SK-N-SH (cell line): ENCODE measurements around the gene STC2. TPM values are rescaled to one million over a fixed set of nuclear protein-coding genes. Genes with fewer than 3 reads are reported as not detected.

Experiments used
- CTCF ChIA-PET: fragments of 300-600, 350-600 bp; formaldehyde crosslinking; extraction: SDS; loops from one replicate; lab custom pipeline; 2021; lab: Yijun Ruan, JAX
- POLR2A ChIA-PET: fragments of 350-600 bp; sonication (Branson Sonifier 250); formaldehyde crosslinking; extraction: SDS; loops from one replicate; lab custom pipeline; 2020; ENCODE audit warnings: antibody characterized with exemption, inconsistent platforms; lab: Yijun Ruan, JAX
- DNase-seq: peaks from one replicate; pipeline ENCODE4 v3.0.0; 2012
- H2AFZ ChIP-seq: fragments of 200-600 bp; sonication (generic); 2 replicates; pipeline ENCODE4 v1.8.1; 2016; ENCODE audit warnings: antibody characterized with exemption, mild to moderate bottlenecking, low read depth
- H3F3A ChIP-seq: fragments of 200-600 bp; sonication (generic); replicated peaks from 2 replicates; pipeline ENCODE3; 2016; ENCODE audit warnings: antibody characterized with exemption, mild to moderate bottlenecking; ENCODE audit not compliant: insufficient read depth
- H3K27ac ChIP-seq, 2 experiments: fragments of 200-500 bp in 1 of 2; fragments of 200-600 bp in 1 of 2; sonication (Bioruptor generic) in 1 of 2; sonication (generic), shearing (Covaris generic) in 1 of 2; 2 replicates each; pipeline versions ENCODE4 v1.5.1 to v1.6.1; 2014 to 2016; ENCODE audit warnings: low read depth in 2 of 2, inconsistent platforms in 1 of 2, low read length in 1 of 2, mild to moderate bottlenecking in 1 of 2, mixed read lengths in 1 of 2
- H3K27me3 ChIP-seq: fragments of 200-600 bp; sonication (generic), shearing (Covaris generic); 2 replicates; pipeline ENCODE4 v1.6.1; 2016; ENCODE audit warnings: mixed run types; ENCODE audit not compliant: insufficient read depth
- H3K36me3 ChIP-seq, 2 experiments: fragments of 200-500 bp in 1 of 2; fragments of 200-600 bp in 1 of 2; sonication (Bioruptor generic) in 1 of 2; sonication (generic) in 1 of 2; replicated peaks in 1 of 2; 2 replicates each; pipeline versions ENCODE3 to v1.5.1; 2014 to 2016; ENCODE audit warnings: low read length in 1 of 2, mild to moderate bottlenecking in 1 of 2; ENCODE audit not compliant: insufficient read depth in 2 of 2, control insufficient read depth in 1 of 2
- H3K4me1 ChIP-seq, 2 experiments: fragments of 200-500 bp in 1 of 2; fragments of 200-600 bp in 1 of 2; sonication (Bioruptor generic) in 1 of 2; sonication (generic), shearing (Covaris generic) in 1 of 2; 2 replicates each; pipeline versions ENCODE4 v1.5.1 to v1.6.1; 2014 to 2016; ENCODE audit warnings: low read depth in 1 of 2, low read length in 1 of 2, mixed run types in 1 of 2; ENCODE audit not compliant: insufficient read depth in 2 of 2, control insufficient read depth in 1 of 2
- H3K4me2 ChIP-seq: fragments of 200-600 bp; sonication (generic), shearing (Covaris generic); 2 replicates; pipeline ENCODE4 v1.6.1; 2017; ENCODE audit warnings: mixed run types
- H3K4me3 ChIP-seq, 2 experiments: fragments of 200-500 bp in 1 of 2; fragments of 200-600 bp in 1 of 2; sonication (Bioruptor generic) in 1 of 2; sonication (generic), shearing (Covaris generic) in 1 of 2; 2 replicates each; pipeline versions ENCODE4 v1.5.1 to v1.8.1; 2014 to 2016; ENCODE audit warnings: low read depth in 2 of 2, inconsistent platforms in 1 of 2, low read length in 1 of 2, mild to moderate bottlenecking in 1 of 2, mixed read lengths in 1 of 2, moderate library complexity in 1 of 2
- H3K79me2 ChIP-seq: fragments of 200-600 bp; sonication (generic); 2 replicates; pipeline ENCODE4 v1.8.1; 2017; ENCODE audit warnings: mild to moderate bottlenecking; ENCODE audit not compliant: insufficient read depth
- H3K9ac ChIP-seq: fragments of 200-600 bp; sonication (generic); 2 replicates; pipeline ENCODE4 v1.6.1; 2017; ENCODE audit warnings: mixed run types
- H3K9me2 ChIP-seq: fragments of 200-600 bp; sonication (generic); 2 replicates; pipeline ENCODE4 v1.6.1; 2017; ENCODE audit warnings: mixed run types
- H3K9me3 ChIP-seq: fragments of 200-600 bp; sonication (generic); 2 replicates; pipeline ENCODE4 v1.6.1; 2017; ENCODE audit warnings: mixed run types, mild to moderate bottlenecking, moderate library complexity
- H4K20me1 ChIP-seq: fragments of 200-600 bp; sonication (generic); 2 replicates; pipeline ENCODE4 v1.6.1; 2017; ENCODE audit warnings: mild to moderate bottlenecking, mixed run types; ENCODE audit not compliant: insufficient read depth
- EP300 ChIP-seq, 2 experiments: IDR thresholded peaks; 2 replicates each; pipeline versions ENCODE4 v1.4.0 to v1.6.1; 2012; ENCODE audit warnings: borderline replicate concordance in 1 of 2, low read depth in 1 of 2, low read length in 1 of 2
- MEF2A ChIP-seq: IDR thresholded peaks from 2 replicates; pipeline ENCODE4 v1.4.0; 2012; ENCODE audit warnings: low read depth, borderline replicate concordance
- MXI1 ChIP-seq: IDR thresholded peaks from 2 replicates; pipeline ENCODE4 v1.6.1; 2012; ENCODE audit warnings: mild to moderate bottlenecking, low read depth, low read length, improper control_type of control experiment
- RAD21 ChIP-seq: IDR thresholded peaks from 2 replicates; pipeline ENCODE4 v1.6.1; 2012; ENCODE audit warnings: mild to moderate bottlenecking, low read length
- RXRA ChIP-seq: IDR thresholded peaks from 2 replicates; pipeline ENCODE4 v1.4.0; 2012; ENCODE audit warnings: low read depth, mild to moderate bottlenecking, borderline replicate concordance
- SIN3A ChIP-seq: IDR thresholded peaks from 2 replicates; pipeline ENCODE4 v1.6.1; 2012; ENCODE audit warnings: low read depth, mild to moderate bottlenecking, low read length, moderate library complexity, borderline replicate concordance
- TAF1 ChIP-seq: IDR thresholded peaks from 2 replicates; pipeline ENCODE4 v1.6.1; 2012; ENCODE audit warnings: low read depth, mild to moderate bottlenecking, low read length, moderate library complexity, borderline replicate concordance
- TCF12 ChIP-seq: IDR thresholded peaks from 2 replicates; pipeline ENCODE4 v1.4.0; 2012
- WGBS: methylation state at CpG from one replicate; pipeline ENCODE4 v1.1.6; 2017; ENCODE audit warnings: low lambda C conversion rate; 5-methylcytosine and 5-hydroxymethylcytosine counted together
- polyA plus RNA-seq, 3 experiments: library from polyadenylated mRNA; depleted of rRNA; stranded (reverse); fragments of >200 nt; gene quantifications; 2 replicates each; pipeline ENCODE4 v1.2.3, GENCODE V29; 2012
- TF ChIP-seq, protein P1 (sequence below): IDR thresholded peaks from 2 replicates; pipeline ENCODE4 v1.4.0; 2012; ENCODE audit warnings: low read depth, borderline replicate concordance
- TF ChIP-seq, protein P2 (sequence below): IDR thresholded peaks from 2 replicates; pipeline ENCODE4; 2012

The STC2 gene
- polyA plus RNA-seq, 1 of the 3 experiments (the other 2 are of a cell fraction), result 5.9 TPM

DNA sequence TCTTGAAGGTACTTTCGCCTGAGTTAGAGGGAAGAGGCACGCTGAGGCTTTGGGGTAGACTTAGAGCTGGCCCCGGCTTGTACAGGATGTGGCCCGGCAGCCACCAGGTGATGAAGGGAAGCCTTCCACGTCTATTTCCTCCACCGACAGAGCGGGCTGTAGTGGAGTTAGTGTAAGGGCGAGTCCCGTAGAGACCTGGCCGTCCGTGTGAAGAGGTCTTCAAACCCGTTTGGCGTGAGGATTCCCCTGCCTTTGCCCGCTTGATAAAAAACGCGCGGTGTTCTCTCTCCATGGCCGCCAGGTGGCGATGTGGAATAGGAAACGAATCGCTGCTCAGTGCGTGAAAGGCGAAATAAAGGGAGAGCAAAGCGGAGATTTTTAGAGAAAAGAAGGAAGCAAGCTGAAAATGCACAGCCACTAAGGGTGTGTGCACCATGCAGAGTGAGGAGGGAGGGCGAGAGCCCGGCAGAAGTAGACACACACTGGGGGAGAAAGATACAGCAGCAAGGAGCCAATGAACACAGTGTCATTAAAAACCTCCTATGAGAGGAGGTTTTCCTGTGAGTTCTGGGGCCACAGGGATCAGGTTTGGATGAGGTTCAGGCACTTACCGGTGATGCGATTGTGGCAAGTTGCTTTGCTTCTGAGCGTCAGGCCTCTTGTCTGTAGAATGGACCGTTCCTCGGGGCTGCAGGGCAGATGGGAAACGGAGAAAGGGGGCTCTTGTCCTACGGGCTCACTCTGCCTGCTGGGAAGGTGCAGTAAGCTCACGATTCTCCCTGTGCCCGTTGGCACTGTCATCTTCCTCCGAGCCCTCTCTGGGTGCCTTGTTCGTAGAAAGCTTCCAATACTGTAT lies 34.2 kb downstream of the STC2 start (continued):
- TF ChIP-seq, protein P1, sequence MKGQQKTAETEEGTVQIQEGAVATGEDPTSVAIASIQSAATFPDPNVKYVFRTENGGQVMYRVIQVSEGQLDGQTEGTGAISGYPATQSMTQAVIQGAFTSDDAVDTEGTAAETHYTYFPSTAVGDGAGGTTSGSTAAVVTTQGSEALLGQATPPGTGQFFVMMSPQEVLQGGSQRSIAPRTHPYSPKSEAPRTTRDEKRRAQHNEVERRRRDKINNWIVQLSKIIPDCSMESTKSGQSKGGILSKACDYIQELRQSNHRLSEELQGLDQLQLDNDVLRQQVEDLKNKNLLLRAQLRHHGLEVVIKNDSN, result no peak
- no peak for TF ChIP-seq SIN3A
- TF ChIP-seq, protein P2, sequence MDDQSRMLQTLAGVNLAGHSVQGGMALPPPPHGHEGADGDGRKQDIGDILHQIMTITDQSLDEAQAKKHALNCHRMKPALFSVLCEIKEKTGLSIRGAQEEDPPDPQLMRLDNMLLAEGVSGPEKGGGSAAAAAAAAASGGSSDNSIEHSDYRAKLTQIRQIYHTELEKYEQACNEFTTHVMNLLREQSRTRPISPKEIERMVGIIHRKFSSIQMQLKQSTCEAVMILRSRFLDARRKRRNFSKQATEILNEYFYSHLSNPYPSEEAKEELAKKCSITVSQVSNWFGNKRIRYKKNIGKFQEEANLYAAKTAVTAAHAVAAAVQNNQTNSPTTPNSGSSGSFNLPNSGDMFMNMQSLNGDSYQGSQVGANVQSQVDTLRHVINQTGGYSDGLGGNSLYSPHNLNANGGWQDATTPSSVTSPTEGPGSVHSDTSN, result no peak

DNA sequence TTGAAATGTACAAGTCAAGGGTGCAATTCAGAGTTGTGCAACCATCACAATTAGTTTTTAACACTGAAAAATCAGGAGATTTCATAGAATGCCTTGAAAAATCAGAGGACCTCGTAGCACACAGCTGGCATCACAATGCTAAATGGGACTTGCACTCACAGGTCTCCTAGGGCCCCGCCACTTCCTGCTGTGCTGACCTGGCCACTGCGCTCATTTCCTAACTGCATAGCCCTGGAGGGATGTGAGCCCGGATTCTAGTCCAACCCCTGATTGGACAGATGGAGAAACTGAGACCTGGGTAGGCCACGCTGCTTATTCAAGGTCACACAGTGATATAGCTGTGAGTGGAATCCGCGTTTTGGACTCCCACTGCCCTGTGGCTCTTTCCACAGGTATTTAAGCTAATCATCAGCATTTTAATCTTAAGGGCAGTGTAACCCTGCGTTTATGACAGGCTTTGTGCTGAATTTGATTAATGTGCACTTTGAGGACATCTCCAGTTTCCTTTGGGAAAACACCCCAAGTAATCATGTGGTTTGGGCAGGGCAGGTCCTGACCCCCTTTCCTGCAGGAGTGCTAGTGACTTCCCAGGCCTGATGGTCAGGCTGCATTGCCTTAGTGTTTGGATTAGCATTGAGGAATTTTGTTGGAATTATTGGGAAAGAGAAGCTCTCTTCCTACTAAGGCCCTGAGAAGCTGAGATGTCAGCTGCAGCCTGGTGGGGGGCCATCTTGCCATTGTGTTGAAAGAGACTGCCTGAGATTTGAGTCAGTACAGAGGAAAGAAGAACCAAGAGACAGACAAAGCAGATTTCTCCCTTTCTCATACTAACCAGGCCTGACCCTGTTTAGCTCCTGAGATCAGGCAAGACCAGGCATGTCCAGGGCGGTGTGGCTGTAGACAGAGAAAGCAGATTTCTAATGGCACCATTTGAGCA lies 36.2 kb downstream of the STC2 start:
- H3K9me2 ChIP-seq, result no peaks in the 10 kb centered on the region
- TF ChIP-seq RAD21, result no peak
- TF ChIP-seq, all 33 proteins: peak for 0
- no peak overlapping the region for H3K9ac ChIP-seq
- peak overlapping the region; percentile 48 for H2AFZ ChIP-seq
- DNase-seq, result no peak
- 0 out of 4 replicates have a peak overlapping the region, but pooled peaks of 1 of the 2 experiments have one; percentile 12 for H3K27ac ChIP-seq
- H3K4me2 ChIP-seq, result no peak overlapping the region
- no peaks in the 10 kb centered on the region for H4K20me1 ChIP-seq
- no peak overlapping the region for H3K4me3 ChIP-seq
- H3K36me3 ChIP-seq, result no peaks in the 10 kb centered on the region
- peaks cover 0 to 32% of the 10 kb centered on the region in 2 experiments; a peak in 3 of 4 replicates for H3K4me1 ChIP-seq
- POLR2A ChIA-PET, result interaction anchor here (1.0 to 1.7 kb wide), 2 partner anchors 35 to 37 kb away, joined by 3 to 6 read pairs; partner anchors contain the start of gene STC2
- peaks cover 6% of the 10 kb centered on the region; the same call in 1 of the 2 replicates for H3K27me3 ChIP-seq
- no peaks in the 10 kb centered on the region for H3K79me2 ChIP-seq
- no peaks in the 10 kb centered on the region for H3K9me3 ChIP-seq
- H3F3A ChIP-seq, result peaks cover 5% of the 10 kb centered on the region
- 74% methylated on average over 8 of the region's 9 CpGs for WGBS
- CTCF ChIA-PET, result interaction anchor here (0.7 to 19.2 kb wide), 8 partner anchors 10 to 313 kb away, joined by 3 to 503 read pairs (median 14); partner anchors contain the start of genes ATP6V0E1 and STC2

DNA sequence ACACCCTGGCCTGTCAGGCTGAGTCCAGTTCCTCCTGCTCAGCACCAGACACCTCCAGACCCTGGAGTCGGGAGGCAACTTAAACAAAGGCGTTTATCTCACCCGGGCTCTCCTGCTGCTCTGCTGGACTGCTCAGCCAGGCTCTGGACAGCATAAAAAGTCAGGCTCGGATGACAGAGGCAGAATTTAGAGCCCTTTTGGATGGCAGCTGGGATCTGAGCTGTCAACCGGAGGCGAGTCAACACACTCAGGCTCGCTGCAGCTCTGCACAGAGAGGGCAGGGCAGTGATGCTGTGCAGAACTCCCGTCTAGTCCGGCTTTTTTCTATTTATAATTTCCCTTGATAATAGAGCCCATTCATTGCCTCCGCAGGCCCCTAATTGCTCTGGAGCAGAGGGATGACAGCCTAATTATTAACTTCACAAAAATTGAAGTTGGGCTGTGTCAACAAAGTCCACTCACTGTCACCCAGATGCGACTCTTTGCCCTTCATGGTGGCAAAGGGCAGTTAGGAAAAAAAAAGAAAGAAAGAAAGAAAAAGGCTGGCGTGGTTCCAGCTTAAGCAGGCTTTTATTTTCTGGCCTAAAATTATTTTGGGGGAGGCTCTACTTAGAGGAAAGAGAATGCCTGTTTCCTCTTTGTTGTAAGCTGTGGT lies 37.6 kb downstream of the STC2 start:
- Histone ChIP-seq H3F3A (peaks cover 5% of the 10 kb centered on the region), H2AFZ (no peak overlapping the region), H3K79me2 (no peaks in the 10 kb centered on the region), H3K27me3 (peaks cover 12% of the 10 kb centered on the region; the same call in 1 of the 2 replicates), H3K4me1 (peaks cover 0 to 32% of the 10 kb centered on the region in 2 experiments; a peak in 3 of 4 replicates), H3K36me3 (no peaks in the 10 kb centered on the region), H3K9me2 (no peaks in the 10 kb centered on the region), H3K9me3 (no peaks in the 10 kb centered on the region), H3K27ac (no peak overlapping the region; a peak in 1 of 4 replicates), H4K20me1 (no peaks in the 10 kb centered on the region), H3K4me2 (0 out of 2 replicates have a peak overlapping the region, but pooled peaks have one; percentile 18), H3K4me3 (no peak overlapping the region), H3K9ac (no peak overlapping the region)
- TF ChIP-seq MEF2A, result no peak
- TF ChIP-seq, protein P2, result peak; percentile 29; the same call in 1 of the 2 replicates
- TF ChIP-seq TAF1, result no peak
- no peak for TF ChIP-seq RXRA
- TF ChIP-seq TCF12, result peak; percentile 19; the same call in 1 of the 2 replicates
- TF ChIP-seq MXI1, result 0 out of 2 replicates have a peak, but pooled peaks have one; percentile 36
- TF ChIP-seq EP300 (IDR thresholded peaks at IDR 0.05; ENCODE audit: borderline replicate concordance in 1 of 2, low read depth in 1 of 2, low read length in 1 of 2), result 0 out of 4 replicates have a peak, but pooled peaks of 1 of the 2 experiments have one; percentile 32
- CTCF ChIA-PET, result interaction anchor here (1.2 to 19.2 kb wide), 4 partner anchors 22 to 307 kb away, joined by 3 to 503 read pairs (median 44); partner anchors contain the start of genes ATP6V0E1 and STC2
- POLR2A ChIA-PET, result interaction anchor here (1.2 kb wide), 1 partner anchor 52 kb away, joined by 3 read pairs; no protein-coding TSS in a partner anchor
- peak; percentile 76 for DNase-seq
- WGBS, result 15% methylated on average over 11 of the region's 12 CpGs
